H9 (cell line): ENCODE data around the gene ELMOD1. TPM values are rescaled to one million over a fixed set of nuclear protein-coding genes. Genes with fewer than 3 reads are reported as not detected.

Source experiments
- DNase-seq: peaks from one replicate; pipeline ENCODE4 v3.0.0-alpha.2; 2017
- H2AFZ ChIP-seq: one replicate; pipeline ENCODE4 v1.6.1; 2013; ENCODE audit warnings: mild to moderate bottlenecking, low read length, control low read depth, moderate library complexity
- H2AK5ac ChIP-seq: 2 replicates; pipeline ENCODE4 v1.6.1; 2013; ENCODE audit warnings: low read length, control low read depth, mixed read lengths; ENCODE audit not compliant: insufficient read length
- H2BK120ac ChIP-seq: one replicate; pipeline ENCODE4 v1.6.1; 2013; ENCODE audit warnings: low read depth, mild to moderate bottlenecking, low read length, control low read depth, inconsistent platforms; ENCODE audit not compliant: poor library complexity, severe bottlenecking
- H2BK12ac ChIP-seq: 2 replicates; pipeline ENCODE4 v1.6.1; 2013; ENCODE audit warnings: low read length, control low read depth, mixed read lengths, low read depth; ENCODE audit not compliant: insufficient read length
- H2BK15ac ChIP-seq: 2 replicates; pipeline ENCODE4 v1.6.1; 2013; ENCODE audit warnings: low read depth, low read length, control low read depth
- H2BK20ac ChIP-seq: one replicate; pipeline ENCODE4 v1.6.1; 2013; ENCODE audit warnings: low read depth, mild to moderate bottlenecking, low read length, control low read depth, inconsistent platforms; ENCODE audit not compliant: poor library complexity, severe bottlenecking
- H2BK5ac ChIP-seq: 2 replicates; pipeline ENCODE4 v1.6.1; 2013; ENCODE audit warnings: low read length, control low read depth, mixed read lengths; ENCODE audit not compliant: insufficient read length
- H3K14ac ChIP-seq: 2 replicates; pipeline ENCODE4 v1.6.1; 2013; ENCODE audit warnings: low read length, control low read depth; ENCODE audit not compliant: insufficient read depth
- H3K18ac ChIP-seq: 2 replicates; pipeline ENCODE4 v1.6.1; 2013; ENCODE audit warnings: low read depth, mild to moderate bottlenecking, mixed read lengths, low read length, control low read depth; ENCODE audit not compliant: insufficient read length
- H3K23ac ChIP-seq: 2 replicates; pipeline ENCODE4 v1.6.1; 2013; ENCODE audit warnings: low read length, control low read depth, mixed read lengths, low read depth; ENCODE audit not compliant: insufficient read length
- H3K23me2 ChIP-seq: 2 replicates; pipeline ENCODE4 v1.6.1; 2013; ENCODE audit warnings: low read depth, mild to moderate bottlenecking, mixed read lengths, low read length, control low read depth; ENCODE audit not compliant: insufficient read length, poor library complexity, severe bottlenecking
- H3K27ac ChIP-seq: 2 replicates; pipeline ENCODE4 v1.5.1; 2013; ENCODE audit warnings: low read length, control low read depth, mixed read lengths, low read depth; ENCODE audit not compliant: insufficient read length
- H3K27me3 ChIP-seq: 2 replicates; pipeline ENCODE4 v1.6.1; 2013; ENCODE audit warnings: low read length, control low read depth, inconsistent platforms; ENCODE audit not compliant: insufficient read depth
- H3K4ac ChIP-seq: 2 replicates; pipeline ENCODE4 v1.6.1; 2013; ENCODE audit warnings: low read depth, mild to moderate bottlenecking, control low read depth, inconsistent platforms, low read length, moderate library complexity
- H3K4me1 ChIP-seq: 2 replicates; pipeline ENCODE4 v1.6.1; 2013; ENCODE audit warnings: low read length, control low read depth, inconsistent platforms; ENCODE audit not compliant: insufficient read depth
- H3K4me2 ChIP-seq: 2 replicates; pipeline ENCODE4 v1.6.1; 2013; ENCODE audit warnings: low read length, control low read depth, mixed read lengths; ENCODE audit not compliant: insufficient read length, insufficient read depth
- H3K56ac ChIP-seq: 2 replicates; pipeline ENCODE4 v1.6.1; 2013; ENCODE audit warnings: low read depth, mild to moderate bottlenecking, mixed read lengths, low read length, control low read depth; ENCODE audit not compliant: insufficient read length
- H3K79me1 ChIP-seq: 2 replicates; pipeline ENCODE4 v1.6.1; 2013; ENCODE audit warnings: low read depth, mild to moderate bottlenecking, moderate library complexity, low read length, control low read depth, inconsistent platforms; ENCODE audit not compliant: insufficient read depth, poor library complexity, severe bottlenecking
- H3K79me2 ChIP-seq: 2 replicates; pipeline ENCODE4 v1.6.1; 2013; ENCODE audit warnings: low read length, control low read depth, inconsistent platforms; ENCODE audit not compliant: insufficient read depth
- H3K9ac ChIP-seq: 2 replicates; pipeline ENCODE4 v1.6.1; 2013; ENCODE audit warnings: low read length, control low read depth, mixed read lengths; ENCODE audit not compliant: insufficient read length; ENCODE audit errors: extremely low read depth
- H3K9me3 ChIP-seq: one replicate; pipeline ENCODE4 v1.6.1; 2013; ENCODE audit warnings: low read depth, low read length, inconsistent platforms; ENCODE audit not compliant: control insufficient read depth
- H3T11ph ChIP-seq: one replicate; pipeline ENCODE4 v1.6.1; 2013; ENCODE audit warnings: mild to moderate bottlenecking, low read length, control low read depth, inconsistent platforms
- H4K20me1 ChIP-seq: one replicate; pipeline ENCODE4 v1.6.1; 2013; ENCODE audit not compliant: control insufficient read depth, insufficient read length, insufficient read depth
- H4K5ac ChIP-seq: 2 replicates; pipeline ENCODE4 v1.6.1; 2013; ENCODE audit warnings: low read depth, mild to moderate bottlenecking, mixed read lengths, low read length, control low read depth; ENCODE audit not compliant: insufficient read length
- H4K8ac ChIP-seq: replicated peaks from 2 replicates; pipeline ENCODE4 v1.6.1; 2013; ENCODE audit warnings: low read length, control low read depth, mixed read lengths, low read depth; ENCODE audit not compliant: insufficient read length
- H4K91ac ChIP-seq: 2 replicates; pipeline ENCODE4 v1.6.1; 2013; ENCODE audit warnings: low read depth, mild to moderate bottlenecking, moderate library complexity, mixed read lengths, low read length, control low read depth; ENCODE audit not compliant: insufficient read length
- H3K27ac Mint-ChIP-seq, 3 experiments: 2 replicates in 2 of 3; 3 replicates in 1 of 3; pipeline ENCODE4 v1.8.0; 2020 to 2021; ENCODE audit warnings: mixed read lengths in 3 of 3, mild to moderate bottlenecking in 1 of 3, moderate library complexity in 1 of 3
- H3K27me3 Mint-ChIP-seq: 2 replicates; pipeline ENCODE4 v1.8.0; 2021; ENCODE audit warnings: low read depth, mild to moderate bottlenecking, moderate library complexity, mixed read lengths
- H3K36me3 Mint-ChIP-seq, 3 experiments: 2 replicates in 2 of 3; 3 replicates in 1 of 3; pipeline ENCODE4 v1.8.0; 2020 to 2021; ENCODE audit warnings: low read depth in 3 of 3, mixed read lengths in 3 of 3; ENCODE audit not compliant: insufficient read depth in 1 of 3
- H3K4me1 Mint-ChIP-seq, 2 experiments: 2 replicates each; pipeline ENCODE4 v1.8.0; 2020; ENCODE audit warnings: mixed read lengths in 2 of 2
- H3K4me3 Mint-ChIP-seq, 2 experiments: 2 replicates in 1 of 2; 3 replicates in 1 of 2; pipeline ENCODE4 v1.8.0; 2020 to 2021; ENCODE audit warnings: mild to moderate bottlenecking in 2 of 2, mixed read lengths in 2 of 2, moderate library complexity in 1 of 2
- H3K9me3 Mint-ChIP-seq, 2 experiments: 2 replicates in 1 of 2; 3 replicates in 1 of 2; pipeline ENCODE4 v1.8.0; 2020; ENCODE audit warnings: mild to moderate bottlenecking in 2 of 2, mixed read lengths in 2 of 2, moderate library complexity in 1 of 2
- CTCF ChIP-seq: fragments of 200-600 bp; sonication (generic); conservative IDR thresholded peaks from 3 replicates; pipeline ENCODE4 v1.8.0; 2021; ENCODE audit warnings: antibody characterized with exemption, mild to moderate bottlenecking
- WGBS: extraction: QIAGEN DNeasy Blood & Tissue Kit; methylation state at CpG from one replicate; pipeline ENCODE4 v1.1.7; 2013; ENCODE audit warnings: missing lambda C conversion rate, low lambda C conversion rate, mixed read lengths; ENCODE audit not compliant: insufficient read length; ENCODE audit errors: extremely low coverage; 5-methylcytosine and 5-hydroxymethylcytosine counted together
- total RNA-seq: library from RNA; stranded (reverse); gene quantifications from 2 replicates; pipeline ENCODE4 v1.2.1, GENCODE V29; 2021

Gene ELMOD1
- total RNA-seq, 1 experiment from 2014 or later, result 0.61 TPM

- Histone ChIP-seq H2AK5ac (no peak overlapping the region), H2AFZ (no peak overlapping the region), H3K27me3 (no peaks in the 10 kb centered on the region), H2BK15ac (no peak overlapping the region), H3K14ac (no peak overlapping the region), H4K91ac (no peak overlapping the region), H3K4me1 (no peaks in the 10 kb centered on the region), H3K23ac (no peak overlapping the region), H4K5ac (no peak overlapping the region), H4K8ac (no peak overlapping the region), H2BK20ac (no peak overlapping the region), H3K79me2 (no peaks in the 10 kb centered on the region), H3K18ac (no peak overlapping the region), H2BK5ac (no peak overlapping the region), H3K27ac (no peak overlapping the region), H4K20me1 (no peaks in the 10 kb centered on the region), H3K56ac (no peak overlapping the region), H2BK120ac (no peak overlapping the region), H3K9ac (no peak overlapping the region), H3K23me2 (no peaks in the 10 kb centered on the region), H2BK12ac (no peak overlapping the region), H3K4ac (no peak overlapping the region), H3K4me2 (no peak overlapping the region), H3K79me1 (no peaks in the 10 kb centered on the region), H3K9me3 (no peaks in the 10 kb centered on the region), H3T11ph (no peak overlapping the region)
- Mint-ChIP-seq H3K4me3 (no peak overlapping the region), H3K9me3 (no peaks in the 10 kb centered on the region; a peak in 2 of 5 replicates), H3K36me3 (peaks cover 0 to 5% (median 0%) of the 10 kb centered on the region in 3 experiments; a peak in 1 of 7 replicates), H3K27me3 (no peaks in the 10 kb centered on the region), H3K4me1 (peaks cover 10 to 11% of the 10 kb centered on the region in 2 experiments), H3K27ac (no peak overlapping the region)
- no CpG with 5 or more reads among the region's 1 CpG for WGBS
- no peak for TF ChIP-seq CTCF
- no peak for DNase-seq
Measured at GRCh38 chr11:107695446-107695845, 104.5 kb downstream of the ELMOD1 start.
